Gastroesophageal sphincter (tissue), 3 donors: Measurements from ENCODE around the gene OR6K6.

ENCODE experiments used
- CTCF ChIP-seq, 4 experiments: fragments of 200-600 bp in 2 of 4; fragments of 450-650 bp in 2 of 4; sonication (generic) in 1 of 4; IDR thresholded peaks; one replicate each; pipeline ENCODE4 v1.5.1; 2017 to 2019; ENCODE audit warnings: antibody characterized with exemption in 4 of 4, mild to moderate bottlenecking in 2 of 4, moderate library complexity in 2 of 4
- EP300 ChIP-seq: sonication (generic); formaldehyde crosslinking; IDR thresholded peaks from one replicate; pipeline ENCODE4 v1.6.1; 2017; ENCODE audit warnings: antibody characterized with exemption, mild to moderate bottlenecking
- POLR2A ChIP-seq, 2 donors: fragments of 450-650 bp; IDR thresholded peaks; one replicate each; pipeline ENCODE4 v1.6.1; 2017; ENCODE audit warnings: antibody characterized with exemption in 2 of 2, mild to moderate bottlenecking in 2 of 2, moderate library complexity in 1 of 2

- TF ChIP-seq POLR2A (IDR thresholded peaks at IDR 0.05) (no peak), CTCF (IDR thresholded peaks at IDR 0.05) (no peak), EP300 (no peak)
Observed at GRCh38 chr1:158716335-158716734, 38.2 kb upstream of the OR6K6 start.
